Activated CD4-positive, alpha-beta T cell treated with anti-CD3 and anti-CD28 coated beads, Interleukin-2, amount 50 U/mL, for 4 hours (primary cell): Measurements from ENCODE around the gene HEPN1.
A peak's percentile ranks its signal among the peaks of the same experiment; 100 is the strongest.
"Not testable (repeated sequence)": the region's sequence is repeated elsewhere in the genome, so short reads cannot be mapped to it uniquely, and the experiment has no call there.

Experiments
- DNase-seq, 2 experiments: peaks; one replicate each; pipeline ENCODE4 v3.0.0-alpha.2; 2020

HEPN1 gene

DNA sequence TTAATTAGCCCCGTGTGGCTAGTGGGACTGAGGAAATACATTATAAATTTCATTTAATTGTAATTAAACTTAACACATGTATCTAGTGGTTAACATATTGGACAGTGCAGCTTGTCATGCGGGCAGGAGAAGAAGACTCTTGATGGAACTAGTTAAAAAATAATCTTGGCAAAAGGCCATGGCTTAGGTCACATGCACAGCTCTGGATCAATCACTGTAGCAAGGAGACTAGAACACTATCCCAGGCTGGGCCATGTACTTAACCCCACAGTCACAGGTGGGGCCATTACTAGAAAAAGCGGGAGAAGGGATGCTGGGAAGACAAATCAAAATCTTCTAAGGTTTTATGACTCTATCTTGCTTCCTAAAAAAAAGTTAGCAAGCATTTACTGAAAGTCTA lies 25.5 kb downstream of the HEPN1 start:
- no peak for DNase-seq

DNA sequence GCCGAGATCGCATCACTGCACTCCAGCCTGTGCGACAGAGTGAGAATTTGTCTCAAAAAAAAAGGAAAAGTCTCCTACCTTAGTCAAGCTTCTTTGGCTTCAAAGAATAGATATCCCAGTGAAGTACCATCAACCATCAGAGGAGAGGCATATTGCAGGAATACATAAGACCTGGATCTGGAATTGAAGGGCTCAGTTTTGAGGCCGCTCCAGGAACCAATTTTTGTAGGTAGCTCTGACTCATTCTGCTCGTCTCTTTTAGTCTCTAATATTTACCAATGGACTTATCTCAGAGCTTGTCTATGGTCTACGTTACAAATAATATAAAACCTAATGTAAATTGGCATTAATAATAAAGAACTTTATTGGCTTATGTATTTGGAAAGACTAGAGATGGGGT lies 26.8 kb downstream of the HEPN1 start:
- DNase-seq, result no peak

DNA sequence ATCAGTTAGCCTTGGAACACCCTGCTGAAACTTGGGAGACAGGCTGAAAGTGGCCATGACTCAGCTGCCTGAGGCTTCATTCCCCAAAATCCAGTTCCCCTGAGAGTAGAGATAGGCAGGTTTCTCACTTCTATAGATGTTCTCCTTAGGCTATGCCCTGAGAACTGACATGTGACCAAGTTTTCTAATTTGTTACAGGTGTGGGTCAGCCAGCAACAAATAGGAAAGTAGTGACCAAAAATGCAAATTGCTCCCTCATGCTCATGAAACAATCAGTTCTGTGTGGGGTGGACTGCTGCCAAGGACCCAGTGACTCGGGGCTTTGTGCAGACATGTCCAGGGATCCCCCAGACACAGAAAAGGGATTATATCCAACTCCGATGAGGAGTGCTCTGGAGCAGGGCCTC lies 27.7 kb downstream of the HEPN1 start:
- DNase-seq, result no peak

DNA sequence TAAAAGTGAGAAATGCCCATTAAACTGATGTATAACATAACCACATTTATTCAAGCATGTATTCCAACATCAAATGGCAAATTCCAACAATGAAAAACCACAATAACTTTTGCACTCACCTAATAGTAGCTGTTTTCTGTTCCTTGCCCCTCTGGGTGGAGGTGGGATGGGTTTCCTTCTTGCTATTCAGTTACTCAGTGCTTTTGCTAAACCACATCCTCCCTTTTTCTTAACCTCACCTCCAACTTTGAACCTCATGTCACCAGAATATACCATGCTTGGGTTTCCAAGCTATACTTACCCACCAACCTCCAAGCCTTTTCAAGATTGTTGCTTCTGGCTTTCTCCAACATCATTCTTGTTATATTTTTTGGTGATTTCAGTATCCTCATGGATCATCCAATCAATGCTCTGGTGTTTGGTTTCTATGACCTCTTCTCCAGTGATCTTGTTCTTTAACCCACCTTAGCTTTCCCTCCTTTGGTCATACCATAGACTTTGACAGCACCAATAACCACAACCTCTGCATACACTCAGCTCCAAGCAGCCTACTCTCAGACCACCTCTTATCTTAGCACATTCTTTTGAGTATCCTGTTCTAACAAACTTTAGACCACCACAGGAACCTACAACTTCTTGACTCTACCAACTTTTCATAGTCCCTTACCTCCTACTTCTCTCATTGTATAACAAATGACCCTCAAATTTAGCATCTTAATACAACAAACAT lies 31.7 kb downstream of the HEPN1 start:
- no peak for DNase-seq

DNA sequence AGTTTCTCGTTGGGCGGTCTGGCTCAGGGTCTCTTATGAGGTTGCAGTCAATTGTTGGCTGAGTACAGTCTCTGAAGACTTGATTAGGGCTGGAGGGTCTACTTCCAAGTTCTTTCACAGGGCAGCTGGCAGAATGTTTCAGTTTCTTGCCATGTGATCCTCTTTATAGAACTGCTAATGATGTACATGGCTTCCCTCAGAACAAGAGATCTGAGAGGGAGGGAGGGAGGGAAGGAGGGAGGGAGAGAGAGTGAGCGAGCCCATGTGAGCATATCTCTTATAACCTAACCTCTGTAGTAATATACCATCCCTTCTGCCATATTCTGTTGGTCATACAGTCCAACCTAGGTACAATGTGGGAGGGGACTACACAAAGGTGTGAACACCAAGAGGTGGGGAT lies 32.3 kb downstream of the HEPN1 start:
- no peak for DNase-seq

DNA sequence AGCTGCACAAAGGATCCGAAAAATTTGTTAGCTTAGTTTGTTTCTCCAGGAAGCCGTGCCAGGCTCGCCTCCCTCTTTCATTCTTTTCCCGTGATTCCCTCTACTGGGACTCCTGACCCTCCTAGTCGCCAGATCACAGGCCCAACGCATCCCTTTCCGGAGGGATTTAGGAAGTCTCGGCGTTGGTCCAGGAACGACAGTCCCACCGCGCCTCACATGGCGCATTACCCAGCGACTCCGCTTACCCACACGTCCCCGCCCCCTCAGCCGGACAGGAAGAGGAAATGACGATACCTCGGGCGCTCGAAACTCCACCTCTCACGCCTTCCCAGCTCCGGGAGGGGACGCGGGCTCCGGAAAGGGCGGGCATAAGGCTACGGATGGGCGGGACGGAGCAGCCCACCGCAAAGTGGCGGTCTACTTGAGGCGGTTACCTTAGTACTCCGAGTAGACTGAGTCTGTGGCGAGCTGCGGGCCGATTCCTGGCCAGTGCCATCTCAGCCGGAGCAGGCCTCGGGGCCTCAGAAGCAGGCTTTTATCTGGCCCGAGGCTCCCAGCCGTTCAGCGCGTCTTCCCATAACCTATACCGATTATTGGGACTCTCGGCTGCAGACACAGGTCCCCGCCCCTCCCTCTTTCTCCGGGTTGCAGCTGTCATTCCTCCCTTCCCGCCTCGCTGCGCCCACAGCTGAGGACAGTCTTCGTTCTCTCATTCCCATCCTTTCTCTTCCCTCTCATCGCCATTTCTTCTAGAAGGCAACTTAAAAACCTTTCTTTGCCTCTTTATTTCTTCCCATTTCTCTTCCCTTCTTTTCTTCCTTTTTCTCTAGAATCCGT lies 34.9 kb downstream of the HEPN1 start, which contains the start of gene CCDC15:
Gene CCDC15, plus strand, starts transcription at position 450 of the 837 bp plus-strand sequence. CDS start 531 bp downstream, outside the sequence.
- peak; percentile 93 to 94 for DNase-seq

DNA sequence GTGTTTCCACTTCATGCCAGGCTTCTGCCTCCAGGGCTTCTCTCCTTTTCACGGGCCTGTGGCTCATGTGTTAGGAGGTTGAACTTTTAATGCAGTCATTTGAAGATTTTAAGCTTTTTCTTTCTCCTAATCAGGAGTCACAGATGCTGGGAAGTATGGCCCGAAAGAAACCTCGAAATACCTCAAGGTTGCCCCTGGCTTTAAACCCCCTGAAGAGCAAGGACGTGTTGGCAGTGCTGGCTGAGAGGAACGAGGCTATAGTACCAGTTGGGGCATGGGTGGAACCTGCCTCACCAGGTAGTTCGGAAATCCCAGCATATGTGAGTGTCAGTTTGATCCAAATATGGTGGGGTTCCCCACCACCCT lies 35.5 kb downstream of the HEPN1 start:
- DNase-seq, result no peak

DNA sequence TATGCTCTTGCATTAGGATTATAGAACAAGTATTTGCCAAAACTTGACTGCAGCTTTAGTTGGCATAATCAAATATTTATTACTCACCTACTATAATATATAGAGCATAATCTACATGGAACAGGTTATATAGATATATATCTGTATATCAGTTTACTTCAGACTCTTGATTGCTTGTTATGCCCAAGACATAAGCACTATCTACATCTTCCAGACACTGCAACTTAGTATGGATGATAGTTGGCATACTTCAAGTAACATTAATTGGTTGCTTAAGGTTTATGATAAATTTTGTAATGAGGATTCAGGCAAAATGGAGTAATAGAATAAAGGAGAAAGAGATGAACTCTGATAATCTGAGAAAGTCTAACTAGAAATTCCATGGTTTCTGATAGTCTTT lies 36.0 kb downstream of the HEPN1 start:
- no peak for DNase-seq

DNA sequence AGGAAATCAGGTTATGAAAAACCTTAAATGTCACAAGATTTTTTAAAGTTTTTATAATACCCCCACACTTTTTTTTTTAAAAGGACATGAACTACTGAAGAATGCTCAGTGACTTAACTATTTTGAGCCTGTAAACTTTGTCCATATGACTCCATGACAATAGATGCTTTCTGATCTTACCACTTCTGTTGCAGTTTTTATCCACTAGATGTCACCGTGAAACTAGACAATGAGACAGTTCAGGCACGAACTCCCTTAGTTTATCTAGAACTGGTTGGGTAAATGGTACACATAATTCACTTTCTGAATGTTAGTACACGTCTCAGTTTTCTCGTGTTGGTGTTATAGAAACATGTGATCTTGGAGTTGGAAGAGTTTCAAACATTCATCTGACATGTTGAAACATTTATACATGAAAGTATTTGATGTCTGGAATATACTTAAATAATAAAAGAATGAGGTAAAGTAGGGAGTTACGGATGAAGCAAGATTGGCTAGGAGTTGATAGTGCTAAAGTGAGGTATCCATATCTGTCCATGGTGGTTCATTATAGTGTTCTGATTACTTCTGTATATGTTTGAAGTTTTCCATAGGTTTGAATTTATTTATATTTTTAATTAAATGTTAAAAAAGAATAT lies 43.0 kb downstream of the HEPN1 start:
- DNase-seq, result no peak

DNA sequence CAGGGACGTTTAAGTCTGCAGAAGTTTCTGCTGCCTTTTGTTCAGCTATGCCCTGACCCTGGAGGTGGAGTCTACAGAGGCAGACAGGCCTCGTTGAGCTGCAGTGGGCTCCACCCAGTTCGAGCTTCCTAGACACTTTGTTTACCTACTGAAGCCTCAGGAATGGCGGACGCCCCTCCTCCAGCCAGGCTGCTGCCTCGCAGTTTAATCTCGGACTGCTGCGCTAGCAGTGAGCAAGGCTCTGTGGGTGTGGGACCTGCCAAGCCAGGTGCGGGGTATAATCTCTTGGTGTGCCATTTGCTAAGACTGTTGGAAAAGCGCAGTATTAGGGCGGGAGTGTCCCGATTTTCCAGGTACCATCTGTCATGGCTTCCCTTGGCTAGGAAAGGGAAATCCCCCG lies 49.1 kb downstream of the HEPN1 start:
- DNase-seq, result not testable (repeated sequence)
